Prostate gland (tissue), 2 donors: ENCODE data around the gene RAP1GAP. TPM values are rescaled to one million over a fixed set of nuclear protein-coding genes. Genes with fewer than 3 reads are reported as not detected.

Experiments used
- DNase-seq: peaks from one replicate; pipeline ENCODE4 v3.0.0-alpha.2; 2019; ENCODE audit warnings: low spot score
- H3K27ac ChIP-seq, 2 donors: fragments of 200-600 bp; sonication (generic); 2 replicates each; pipeline ENCODE4 v1.5.1; 2017 to 2019
- H3K27me3 ChIP-seq: fragments of 200-600 bp; sonication (generic); replicated peaks from 2 replicates; pipeline ENCODE4 v1.5.1; 2019; ENCODE audit not compliant: insufficient read depth
- H3K36me3 ChIP-seq, 2 donors: fragments of 200-600 bp; sonication (generic); 1 replicate in 1 of 2; 2 replicates in 1 of 2; pipeline versions ENCODE4 v1.5.1 to v1.8.1; 2017 to 2019
- H3K4me1 ChIP-seq: fragments of 200-600 bp; sonication (generic); replicated peaks from 2 replicates; pipeline ENCODE4 v1.5.1; 2019
- H3K4me3 ChIP-seq, 2 donors: fragments of 200-600 bp; sonication (generic); 2 replicates each; pipeline ENCODE4 v1.5.1; 2017 to 2019
- H3K9me3 ChIP-seq: fragments of 200-600 bp; sonication (generic); 2 replicates; pipeline ENCODE4 v1.5.1; 2017
- CTCF ChIP-seq, 4 experiments: fragments of 200-600 bp in 2 of 4; fragments of 450-650 bp in 2 of 4; sonication (generic) in 2 of 4; IDR thresholded peaks; 1 replicate in 3 of 4; 2 replicates in 1 of 4; pipeline ENCODE4 v1.5.1; 2016 to 2019; ENCODE audit warnings: antibody characterized with exemption in 4 of 4, mild to moderate bottlenecking in 2 of 4, moderate library complexity in 2 of 4
- POLR2A ChIP-seq: fragments of 450-650 bp; IDR thresholded peaks from one replicate; pipeline ENCODE4 v1.6.1; 2016; ENCODE audit warnings: antibody characterized with exemption, mild to moderate bottlenecking
- POLR2AphosphoS5 ChIP-seq: sonication (generic); formaldehyde crosslinking; IDR thresholded peaks from one replicate; pipeline ENCODE4 v1.6.1; 2017; ENCODE audit warnings: antibody characterized with exemption
- WGBS: methylation state at CpG from one replicate; pipeline ENCODE4 v1.1.5; 2018; 5-methylcytosine and 5-hydroxymethylcytosine counted together
- intact Hi-C: fragments of 100-400 bp; cut with DNase I; formaldehyde crosslinking; loops from one replicate; pipeline ENCODE4 v1.14.2; 2022
- total RNA-seq, 2 donors: library from RNA; depleted of rRNA; stranded (reverse); fragments of >200 nt; gene quantifications; one replicate each; pipeline ENCODE4 v1.1.0, GENCODE V29; 2016

The RAP1GAP gene
- total RNA-seq, 2 donors from 2014 or later, result 22.9 to 36.1 TPM

DNA sequence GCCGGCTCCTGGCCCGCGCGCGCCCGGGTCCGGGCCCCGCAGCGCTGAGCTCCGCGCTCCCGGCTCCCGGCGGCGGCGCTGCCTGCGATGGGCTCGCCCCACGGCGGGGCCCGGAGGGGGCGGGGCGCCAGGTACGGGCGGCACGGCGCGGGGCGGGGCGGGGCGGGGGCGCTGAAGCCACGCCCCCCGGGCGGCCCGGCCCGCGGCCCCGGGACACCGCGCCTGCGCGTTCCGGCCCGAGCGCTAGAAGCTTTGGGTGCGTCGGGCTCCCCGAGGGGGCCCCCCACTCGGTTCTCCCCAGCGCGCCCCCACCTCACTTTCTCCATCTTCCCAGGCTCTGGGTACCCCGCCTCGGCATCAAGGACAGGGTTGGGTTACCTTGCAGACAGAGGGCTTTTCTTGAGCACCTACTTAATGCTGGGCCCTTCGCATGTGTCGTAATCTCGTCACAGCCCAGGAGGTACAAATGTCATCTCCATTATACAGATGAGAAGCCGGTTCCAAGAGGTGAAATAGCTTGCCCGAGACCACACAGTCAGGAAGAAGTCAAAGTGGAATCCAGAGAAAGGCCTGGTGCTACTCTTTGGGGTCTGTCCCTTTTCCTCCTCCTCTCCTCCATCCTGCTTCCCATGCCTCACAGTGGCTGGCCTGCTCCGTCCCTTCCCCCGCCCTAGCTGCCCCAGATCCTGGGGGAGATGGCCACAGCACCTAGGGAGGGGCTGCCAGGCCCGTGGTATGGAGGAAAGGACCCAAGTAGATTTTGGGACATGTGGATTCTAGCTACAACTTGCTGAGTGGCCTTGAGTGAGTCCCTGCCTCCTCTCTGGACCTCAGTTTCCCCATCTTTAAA is 46.5 kb downstream of the RAP1GAP start:
- Histone ChIP-seq H3K27me3 (no peaks in the 10 kb centered on the region), H3K9me3 (no peaks in the 10 kb centered on the region), H3K27ac (peak overlapping the region; percentile 67 to 82), H3K4me1 (peaks cover 32% of the 10 kb centered on the region), H3K36me3 (no peaks in the 10 kb centered on the region), H3K4me3 (peak overlapping the region; percentile 43 to 54)
- no peak for TF ChIP-seq POLR2AphosphoS5
- peak; percentile 28 for TF ChIP-seq POLR2A
- no peak for TF ChIP-seq CTCF (IDR thresholded peaks at IDR 0.05)
- WGBS, result 26% methylated on average over 23 of the region's 62 CpGs
- intact Hi-C loops, result no loop called here
- DNase-seq, result peak; percentile 59

DNA sequence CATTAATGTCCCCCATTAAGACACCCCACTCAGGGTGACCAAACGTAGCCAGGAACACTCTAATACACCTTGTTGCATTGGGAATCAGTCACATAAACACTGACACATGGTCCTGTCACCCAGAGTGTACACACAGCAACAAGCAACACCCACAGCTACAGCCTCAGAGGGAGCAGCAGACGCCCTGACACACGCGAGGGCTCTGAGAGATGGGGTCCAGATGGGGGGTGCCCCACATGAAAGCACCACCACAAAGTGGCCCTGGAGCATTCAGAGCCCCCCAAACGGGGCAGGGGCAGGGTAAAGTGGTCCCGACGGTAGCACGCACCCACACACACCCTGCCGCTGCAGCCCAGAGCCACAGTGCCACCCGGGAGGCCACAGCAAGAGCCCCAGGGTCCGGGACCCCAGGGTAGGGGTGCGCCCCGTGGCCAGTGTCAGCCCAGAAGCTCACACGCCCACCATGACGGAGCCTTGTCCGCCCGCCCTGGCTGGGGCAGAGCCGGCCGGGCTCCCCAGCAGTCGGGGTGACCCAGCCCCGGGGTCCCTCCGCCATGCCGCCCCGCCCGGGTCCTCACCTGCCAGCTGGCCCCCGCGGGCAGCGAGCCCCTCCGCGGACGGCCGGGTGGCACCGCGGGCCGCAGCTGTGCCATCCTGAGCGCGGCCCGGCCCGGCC is 47.3 kb downstream of the RAP1GAP start:
- Histone ChIP-seq H3K27ac (no peak overlapping the region), H3K4me1 (peaks cover 31% of the 10 kb centered on the region), H3K36me3 (no peaks in the 10 kb centered on the region), H3K9me3 (no peaks in the 10 kb centered on the region), H3K4me3 (peak overlapping the region; percentile 43 to 54), H3K27me3 (no peaks in the 10 kb centered on the region)
- TF ChIP-seq POLR2A (no peak), POLR2AphosphoS5 (no peak), CTCF (IDR thresholded peaks at IDR 0.05) (no peak)
- DNase-seq, result no peak
- intact Hi-C loops, result no loop called here
- 16% methylated on average over 11 of the region's 39 CpGs for WGBS

DNA sequence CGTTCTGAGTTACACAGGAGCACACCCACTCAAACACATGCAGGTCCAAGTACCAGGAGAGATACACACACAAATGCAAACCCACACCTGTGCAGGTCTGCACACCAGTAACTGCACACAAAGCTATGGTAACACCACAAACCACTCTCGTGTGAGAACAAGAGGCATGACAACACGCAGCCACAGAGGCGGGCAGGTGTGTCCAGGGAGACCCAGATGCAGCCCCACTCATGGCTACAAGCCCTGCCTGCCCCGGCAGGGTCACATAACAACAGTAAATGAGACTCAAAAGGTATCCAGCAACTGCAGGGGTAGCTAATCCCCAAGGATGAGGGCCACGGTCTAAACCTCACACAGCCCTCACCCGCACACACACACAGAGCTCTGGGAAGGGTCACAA is 48.1 kb downstream of the RAP1GAP start:
- TF ChIP-seq POLR2AphosphoS5 (no peak), CTCF (IDR thresholded peaks at IDR 0.05) (no peak), POLR2A (no peak)
- Histone ChIP-seq H3K27me3 (no peaks in the 10 kb centered on the region), H3K36me3 (no peaks in the 10 kb centered on the region), H3K9me3 (no peaks in the 10 kb centered on the region), H3K4me3 (peak overlapping the region in 1 of 2 donors; percentile 54), H3K4me1 (peaks cover 29% of the 10 kb centered on the region), H3K27ac (no peak overlapping the region)
- no peak for DNase-seq
- WGBS, result 73% methylated on average over 7 of the region's 7 CpGs
- intact Hi-C loops, result no loop called here

DNA sequence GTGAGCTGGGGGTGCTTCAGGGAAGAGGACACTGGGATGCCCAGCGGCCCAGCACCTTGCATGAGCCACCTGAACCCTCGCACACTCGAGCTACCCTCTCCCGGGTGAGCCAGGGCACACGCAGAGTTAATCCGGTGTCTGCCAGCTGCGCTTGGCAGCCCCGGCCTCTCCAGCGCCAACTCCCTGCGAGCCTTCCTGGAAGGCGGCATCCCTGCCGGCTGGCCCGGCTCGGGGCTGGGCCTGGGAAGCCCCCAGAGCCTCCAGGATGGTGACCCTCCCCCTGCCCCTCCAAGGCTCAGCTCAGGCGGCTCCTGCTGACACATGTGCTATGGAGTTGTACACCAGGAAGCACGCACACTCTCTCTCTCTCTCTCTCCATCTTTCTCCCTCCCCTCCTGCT is 48.7 kb downstream of the RAP1GAP start:
- WGBS, result 21% methylated on average over 15 of the region's 16 CpGs
- H3K9me3 ChIP-seq, result no peaks in the 10 kb centered on the region
- no peaks in the 10 kb centered on the region for H3K36me3 ChIP-seq
- no peak overlapping the region for H3K27ac ChIP-seq
- intact Hi-C loops, result no loop called here
- no peaks in the 10 kb centered on the region for H3K27me3 ChIP-seq
- no peak for DNase-seq
- H3K4me1 ChIP-seq, result peaks cover 29% of the 10 kb centered on the region
- no peak for TF ChIP-seq CTCF (IDR thresholded peaks at IDR 0.05)
- no peak for TF ChIP-seq POLR2AphosphoS5
- no peak for TF ChIP-seq POLR2A
- H3K4me3 ChIP-seq, result peak overlapping the region in 1 of 2 donors; percentile 54
